Stimulated activated CD4-positive, alpha-beta T cell treated with anti-CD3 and anti-CD28 coated beads, Interleukin-4, amount 100 ng/mL, for 24 hours (primary cell): ENCODE results near the gene GPX3.

ENCODE experiments used
- DNase-seq: peaks from one replicate; pipeline ENCODE4 v3.0.0-alpha.2; 2020

Gene GPX3

GRCh38 chr5:151014680-151015343, 5.6 kb upstream of the GPX3 start:
- no peak for DNase-seq

GRCh38 chr5:151015974-151016587, 4.3 kb upstream of the GPX3 start:
- DNase-seq, result no peak

- no peak for DNase-seq
Observed at GRCh38 chr5:151016700-151017099, 3.7 kb upstream of the GPX3 start.

GRCh38 chr5:151017897-151018296, 2.5 kb upstream of the GPX3 start:
- no peak for DNase-seq

GRCh38 chr5:151018846-151019245, 1.5 kb upstream of the GPX3 start:
- DNase-seq, result no peak

GRCh38 chr5:151019331-151019730, 1.1 kb upstream of the GPX3 start:
- DNase-seq, result no peak

- no peak for DNase-seq
Observed at GRCh38 chr5:151021746-151022145, 1.4 kb downstream of the GPX3 start.

- DNase-seq, result peak; percentile 24
Observed at GRCh38 chr5:151022511-151023018, 2.2 kb downstream of the GPX3 start.

GRCh38 chr5:151023047-151023615, 2.7 kb downstream of the GPX3 start:
- no peak for DNase-seq

GRCh38 chr5:151023651-151024050, 3.3 kb downstream of the GPX3 start:
- DNase-seq, result no peak

- no peak for DNase-seq
Observed at GRCh38 chr5:151024440-151025249, 4.3 kb downstream of the GPX3 start.

GRCh38 chr5:151025250-151025606, 4.8 kb downstream of the GPX3 start:
- DNase-seq, result no peak

GRCh38 chr5:151026088-151026487, 5.7 kb downstream of the GPX3 start:
- no peak for DNase-seq

GRCh38 chr5:151026679-151027078, 6.3 kb downstream of the GPX3 start:
- DNase-seq, result no peak

- no peak for DNase-seq
Observed at GRCh38 chr5:151027961-151028479, 7.6 kb downstream of the GPX3 start.

- no peak for DNase-seq
Observed at GRCh38 chr5:151028717-151029116, 8.3 kb downstream of the GPX3 start.

GRCh38 chr5:151029179-151030055, 9.0 kb downstream of the GPX3 start:
- DNase-seq, result no peak

GRCh38 chr5:151030056-151030336, 9.6 kb downstream of the GPX3 start:
- DNase-seq, result no peak

GRCh38 chr5:151030379-151030778, 10.0 kb downstream of the GPX3 start:
- DNase-seq, result no peak

- DNase-seq, result no peak
Observed at GRCh38 chr5:151031554-151031953, 11.2 kb downstream of the GPX3 start.

- DNase-seq, result no peak
Observed at GRCh38 chr5:151033217-151033934, 13.0 kb downstream of the GPX3 start.
